Hematopoietic multipotent progenitor cell treated with erythropoietin and hydrocortisone succinate and interleukin-3 and kit ligand, for 8 days (in vitro differentiated cells): Measurements from ENCODE around the gene ADAMTS14.
"Not testable (repeated sequence)": the region's sequence is repeated elsewhere in the genome, so short reads cannot be mapped to it uniquely, and the experiment has no call there.

Experiments used
- DNase-seq: peaks from one replicate; pipeline ENCODE4 v3.0.0-alpha.2; 2015

ADAMTS14 gene

DNA sequence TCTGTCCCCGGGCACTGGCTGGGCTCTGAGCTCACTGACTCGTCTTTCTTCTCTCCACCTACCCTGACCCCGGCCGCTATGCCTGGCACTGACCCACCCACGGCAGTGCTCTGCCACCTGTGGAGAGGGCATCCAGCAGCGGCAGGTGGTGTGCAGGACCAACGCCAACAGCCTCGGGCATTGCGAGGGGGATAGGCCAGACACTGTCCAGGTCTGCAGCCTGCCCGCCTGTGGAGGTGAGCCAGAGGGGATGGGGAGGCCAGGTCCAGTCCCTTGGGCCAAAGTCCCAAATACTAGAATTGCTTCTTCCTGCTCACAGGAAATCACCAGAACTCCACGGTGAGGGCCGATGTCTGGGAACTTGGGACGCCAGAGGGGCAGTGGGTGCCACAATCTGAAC is 85.5 kb downstream of the ADAMTS14 start:
- DNase-seq, result no peak

DNA sequence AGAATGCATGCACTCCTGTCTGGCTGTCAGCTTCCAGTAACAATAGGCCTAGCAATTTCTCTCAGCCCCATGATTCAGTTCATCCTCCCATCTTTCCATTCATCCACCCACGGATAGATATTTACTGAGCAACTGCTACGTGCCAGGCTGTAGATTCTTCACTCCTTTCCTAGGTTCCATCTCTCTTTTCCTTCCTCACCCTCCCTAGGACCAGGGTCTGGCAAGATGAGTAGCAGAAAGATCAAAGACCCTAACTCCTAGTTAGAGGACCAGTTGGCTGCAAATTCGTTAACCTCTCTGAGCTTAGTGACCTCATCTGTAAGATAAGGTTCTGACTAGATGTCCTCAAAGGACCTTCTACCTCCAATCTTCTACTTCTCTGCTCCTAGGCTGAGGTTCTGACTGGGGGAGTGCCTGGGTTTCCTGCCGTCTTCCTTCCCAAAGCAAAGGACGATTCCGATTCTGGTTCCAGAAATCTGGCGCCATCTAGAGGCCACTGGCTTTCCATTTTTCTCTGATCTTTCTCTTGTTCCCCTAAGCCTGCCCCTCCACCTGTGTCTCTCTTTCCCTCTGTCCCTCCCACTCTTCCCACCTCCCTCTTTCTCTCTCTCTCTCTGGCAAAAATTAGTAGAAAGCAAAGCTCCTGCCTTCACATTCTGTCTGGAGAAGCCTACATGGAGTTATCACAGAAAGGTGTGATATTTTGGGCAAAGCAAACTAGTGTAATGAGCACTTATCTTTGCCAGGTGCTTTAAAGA is 86.6 kb downstream of the ADAMTS14 start:
- peak; percentile 72 for DNase-seq

DNA sequence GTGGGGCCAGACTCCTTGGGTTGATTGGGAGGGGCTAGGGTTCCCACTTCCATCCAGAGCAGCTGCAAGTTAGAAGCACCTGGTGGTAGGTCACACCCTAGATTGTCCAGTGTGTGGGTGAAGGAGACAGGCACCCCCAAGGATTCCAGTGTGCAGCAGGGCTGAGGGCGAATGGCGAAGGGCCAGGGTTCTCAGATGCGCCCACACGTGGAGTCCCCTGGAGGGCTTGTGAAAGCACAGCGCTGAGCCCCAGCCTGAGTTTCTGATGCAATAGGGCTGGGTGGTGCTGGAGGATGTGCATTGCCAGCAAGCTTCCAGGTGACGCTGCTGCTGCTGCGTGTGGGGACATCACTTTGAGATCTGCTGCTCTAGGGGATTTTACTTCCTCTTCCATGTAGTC is 87.5 kb downstream of the ADAMTS14 start:
- DNase-seq, result no peak

DNA sequence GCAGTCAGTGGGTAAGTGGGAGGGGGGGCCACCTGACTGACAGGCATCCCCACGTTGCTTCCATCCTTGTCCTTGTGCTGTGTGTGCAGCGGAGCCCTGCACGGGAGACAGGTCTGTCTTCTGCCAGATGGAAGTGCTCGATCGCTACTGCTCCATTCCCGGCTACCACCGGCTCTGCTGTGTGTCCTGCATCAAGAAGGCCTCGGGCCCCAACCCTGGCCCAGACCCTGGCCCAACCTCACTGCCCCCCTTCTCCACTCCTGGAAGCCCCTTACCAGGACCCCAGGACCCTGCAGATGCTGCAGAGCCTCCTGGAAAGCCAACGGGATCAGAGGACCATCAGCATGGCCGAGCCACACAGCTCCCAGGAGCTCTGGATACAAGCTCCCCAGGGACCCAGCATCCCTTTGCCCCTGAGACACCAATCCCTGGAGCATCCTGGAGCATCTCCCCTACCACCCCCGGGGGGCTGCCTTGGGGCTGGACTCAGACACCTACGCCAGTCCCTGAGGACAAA is 88.0 kb downstream of the ADAMTS14 start:
- DNase-seq, result no peak

DNA sequence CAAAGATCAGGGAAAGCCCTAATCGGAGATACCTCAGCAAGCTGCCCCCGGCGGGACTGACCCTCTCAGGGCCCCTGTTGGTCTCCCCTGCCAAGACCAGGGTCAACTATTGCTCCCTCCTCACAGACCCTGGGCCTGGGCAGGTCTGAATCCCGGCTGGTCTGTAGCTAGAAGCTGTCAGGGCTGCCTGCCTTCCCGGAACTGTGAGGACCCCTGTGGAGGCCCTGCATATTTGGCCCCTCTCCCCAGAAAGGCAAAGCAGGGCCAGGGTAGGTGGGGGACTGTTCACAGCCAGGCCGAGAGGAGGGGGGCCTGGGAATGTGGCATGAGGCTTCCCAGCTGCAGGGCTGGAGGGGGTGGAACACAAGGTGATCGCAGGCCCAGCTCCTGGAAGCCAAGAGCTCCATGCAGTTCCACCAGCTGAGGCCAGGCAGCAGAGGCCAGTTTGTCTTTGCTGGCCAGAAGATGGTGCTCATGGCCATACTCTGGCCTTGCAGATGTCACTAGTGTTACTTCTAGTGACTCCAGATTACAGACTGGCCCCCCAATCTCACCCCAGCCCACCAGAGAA is 88.8 kb downstream of the ADAMTS14 start:
- no peak for DNase-seq

DNA sequence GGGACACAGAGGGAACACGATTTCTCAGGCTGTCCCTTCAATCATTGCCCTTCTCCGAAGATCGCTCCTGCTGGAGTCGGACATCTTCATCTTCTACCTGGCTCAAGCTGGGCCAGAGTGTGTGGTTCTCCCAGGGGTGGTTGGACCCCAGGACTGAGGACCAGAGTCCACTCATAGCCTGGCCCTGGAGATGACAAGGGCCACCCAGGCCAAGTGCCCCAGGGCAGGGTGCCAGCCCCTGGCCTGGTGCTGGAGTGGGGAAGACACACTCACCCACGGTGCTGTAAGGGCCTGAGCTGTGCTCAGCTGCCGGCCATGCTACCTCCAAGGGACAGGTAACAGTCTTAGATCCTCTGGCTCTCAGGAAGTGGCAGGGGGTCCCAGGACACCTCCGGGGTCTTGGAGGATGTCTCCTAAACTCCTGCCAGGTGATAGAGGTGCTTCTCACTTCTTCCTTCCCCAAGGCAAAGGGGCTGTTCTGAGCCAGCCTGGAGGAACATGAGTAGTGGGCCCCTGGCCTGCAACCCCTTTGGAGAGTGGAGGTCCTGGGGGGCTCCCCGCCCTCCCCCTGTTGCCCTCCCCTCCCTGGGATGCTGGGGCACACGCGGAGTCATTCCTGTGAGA is 89.5 kb downstream of the ADAMTS14 start:
- no peak for DNase-seq

DNA sequence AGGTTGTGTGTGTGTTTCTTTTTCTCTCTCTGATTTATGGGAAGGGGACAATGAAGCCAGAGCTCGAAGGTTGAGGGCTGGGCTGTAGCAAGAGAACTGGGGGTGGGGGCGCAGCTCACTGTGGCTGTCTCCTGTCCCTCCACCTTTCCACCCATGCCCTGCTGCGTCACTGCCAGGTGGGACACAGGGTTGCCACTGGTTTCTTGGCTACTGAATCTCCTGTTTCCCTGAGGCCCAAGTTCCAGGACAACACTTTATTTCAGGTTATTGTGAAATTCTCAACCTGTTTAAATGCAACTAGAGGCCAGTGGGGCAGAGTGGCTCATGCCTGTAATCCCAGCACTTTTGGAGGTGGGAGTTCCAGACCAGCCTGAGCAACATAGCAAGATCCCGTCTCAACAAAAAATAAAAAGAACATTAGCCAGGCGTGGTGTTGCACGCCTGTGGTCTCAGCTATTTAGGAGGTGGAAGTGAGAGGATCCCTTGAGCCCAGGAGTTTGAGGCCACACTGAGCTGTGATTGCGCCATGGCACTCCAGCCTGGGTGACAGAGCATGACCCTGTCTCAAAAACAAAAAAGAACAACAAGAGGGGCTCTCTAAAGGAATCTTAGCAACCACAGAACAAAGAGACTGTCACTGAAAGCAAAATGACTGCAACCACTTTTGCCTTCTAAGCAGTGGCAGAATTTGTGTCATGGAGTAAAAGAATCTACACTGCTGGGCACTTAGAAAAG is 90.3 kb downstream of the ADAMTS14 start:
- no peak for DNase-seq

DNA sequence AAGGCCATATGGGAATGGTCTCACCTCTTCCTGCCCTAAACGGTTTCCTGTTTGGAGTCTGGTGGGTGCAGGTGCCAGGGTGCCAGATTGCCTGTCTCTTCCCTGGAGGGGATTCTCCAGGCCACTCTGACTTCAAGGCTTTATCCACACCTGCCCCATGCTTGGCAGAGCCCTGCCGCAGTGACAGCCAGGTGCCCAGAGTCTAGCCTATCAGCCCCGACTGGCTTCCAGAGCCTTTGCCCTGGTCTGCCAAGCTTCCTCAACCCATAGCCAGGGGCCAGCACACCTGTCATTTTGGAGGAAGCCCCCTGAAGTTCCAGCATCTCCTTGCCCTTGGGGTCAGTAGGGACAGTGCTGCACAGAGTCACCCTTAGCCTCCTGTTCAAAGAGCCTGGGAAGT is 91.3 kb downstream of the ADAMTS14 start:
- DNase-seq, result no peak

DNA sequence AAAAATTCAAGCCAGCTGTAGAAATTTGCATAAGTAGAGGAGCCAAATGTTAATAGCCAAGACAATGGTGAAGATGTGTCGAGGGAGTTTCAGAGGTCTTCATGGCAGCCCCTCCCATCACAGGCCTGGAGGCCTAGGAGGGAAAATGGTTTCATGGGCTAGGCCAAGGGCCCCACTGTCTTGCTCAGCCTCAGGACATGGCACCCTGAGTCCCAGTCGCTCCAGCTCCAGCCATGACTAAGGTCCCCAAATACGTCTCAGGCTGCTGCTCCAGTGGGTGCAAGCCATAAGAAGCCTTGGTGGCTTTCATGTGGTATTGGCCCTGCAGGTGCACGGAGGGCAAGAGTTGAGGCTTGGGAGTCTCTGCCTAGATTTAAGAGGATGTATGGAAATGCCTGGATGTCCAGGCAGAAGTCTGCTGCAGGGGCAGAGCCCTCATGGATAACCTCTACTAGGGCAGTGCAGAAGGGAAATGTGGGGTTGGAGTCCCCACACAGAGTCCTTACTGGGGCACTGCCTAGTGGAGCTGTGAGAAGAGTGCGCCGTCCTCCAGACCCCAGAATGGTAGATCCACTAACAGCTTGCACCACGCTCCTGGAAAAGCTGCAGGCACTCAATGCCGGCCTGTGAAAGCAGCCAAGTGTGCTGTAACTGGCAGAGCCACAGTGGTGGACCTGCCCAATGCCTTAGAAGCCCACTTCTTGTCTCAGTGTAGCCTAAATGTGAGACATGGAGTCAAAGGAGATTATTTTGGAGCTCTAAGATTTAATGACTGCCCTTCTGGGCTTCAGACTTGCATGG is 93.7 kb downstream of the ADAMTS14 start:
- DNase-seq, result no peak

DNA sequence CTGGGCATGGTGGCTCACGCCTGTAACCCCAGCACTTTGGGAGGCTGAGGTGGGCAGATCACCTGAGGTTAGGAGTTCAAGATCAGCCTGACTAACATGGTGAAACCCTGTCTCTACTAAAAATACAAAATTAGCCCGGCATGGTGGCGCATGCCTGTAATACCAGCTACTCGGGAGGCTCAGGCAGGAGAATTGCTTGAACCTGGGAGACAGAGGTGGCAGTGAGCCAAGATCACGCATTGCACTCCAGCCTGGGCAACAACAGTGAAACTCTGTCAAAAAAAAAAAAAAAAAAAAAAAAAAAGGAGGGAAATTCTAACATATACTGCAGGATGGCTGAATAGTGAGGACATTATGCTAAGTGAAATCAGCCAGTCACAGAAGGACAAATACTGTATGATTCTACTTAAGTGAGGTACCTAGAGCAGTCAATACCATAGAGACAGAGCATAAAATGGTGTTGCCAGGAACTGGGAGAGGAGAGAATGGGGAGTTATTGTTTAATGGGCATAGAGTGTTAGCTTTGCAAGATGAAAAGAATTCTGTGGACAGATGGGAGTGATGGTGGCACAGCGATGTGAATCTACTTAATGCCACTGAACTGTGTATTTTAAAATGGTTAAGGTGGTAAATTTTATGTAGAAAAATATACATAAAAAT is 95.8 kb downstream of the ADAMTS14 start:
- DNase-seq, result not testable (repeated sequence)

DNA sequence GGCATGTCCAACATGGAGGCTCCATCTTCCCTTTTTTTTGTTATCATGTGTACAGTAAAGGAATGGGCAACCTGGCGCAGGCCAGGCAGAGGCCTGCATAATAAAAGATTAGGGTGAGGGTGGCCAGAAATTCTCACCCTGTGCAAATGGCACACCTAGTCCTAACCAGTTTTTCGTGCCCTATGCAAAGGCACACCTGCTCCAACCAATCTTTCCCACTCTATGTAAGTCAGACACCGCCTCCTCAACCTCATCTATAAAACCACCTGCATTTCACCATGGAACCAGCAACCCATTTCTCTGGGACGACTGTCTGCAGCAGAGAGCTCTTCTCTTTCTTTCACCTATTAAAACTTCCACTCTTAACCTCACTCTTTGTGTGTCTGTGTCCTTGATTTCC is 96.8 kb downstream of the ADAMTS14 start:
- DNase-seq, result no peak

DNA sequence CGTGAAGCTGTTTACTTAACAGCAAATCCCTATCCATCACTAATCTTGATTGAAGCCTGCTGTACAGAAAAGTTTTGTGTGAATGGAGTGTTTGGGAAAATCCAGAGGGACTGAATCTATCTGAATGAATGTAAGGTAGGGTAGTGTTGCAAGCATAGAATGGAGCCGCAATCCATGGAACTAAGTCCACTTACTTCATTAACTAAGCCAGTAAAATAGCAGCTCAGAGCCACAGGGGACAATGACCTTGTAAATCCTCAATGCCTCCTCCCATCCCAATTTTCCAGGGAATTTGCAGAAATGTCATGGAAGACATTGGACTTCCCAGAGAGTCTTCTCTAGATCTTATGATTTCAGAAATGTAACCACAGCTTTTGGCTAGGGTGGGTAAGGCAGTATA is 97.7 kb downstream of the ADAMTS14 start:
- DNase-seq, result no peak

DNA sequence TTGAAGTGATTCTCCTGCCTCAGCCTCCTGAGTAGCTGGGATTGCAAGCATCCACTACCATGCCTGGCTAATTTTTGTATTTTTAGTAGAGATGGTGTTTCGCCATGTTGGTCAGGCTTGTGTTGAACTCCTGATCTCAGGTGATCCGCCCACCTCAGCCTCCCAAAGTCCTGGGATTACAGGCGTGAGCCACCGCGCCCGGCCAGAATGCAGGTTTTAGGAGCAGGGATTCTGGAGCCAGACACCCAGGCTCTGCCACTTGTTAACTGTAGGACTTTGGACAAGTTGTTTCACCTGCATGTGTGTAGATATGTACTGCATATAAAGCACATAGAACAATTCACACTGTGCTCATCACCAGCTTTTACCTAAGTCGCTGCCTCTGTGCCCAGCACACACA is 98.2 kb downstream of the ADAMTS14 start:
- DNase-seq, result not testable (repeated sequence)

DNA sequence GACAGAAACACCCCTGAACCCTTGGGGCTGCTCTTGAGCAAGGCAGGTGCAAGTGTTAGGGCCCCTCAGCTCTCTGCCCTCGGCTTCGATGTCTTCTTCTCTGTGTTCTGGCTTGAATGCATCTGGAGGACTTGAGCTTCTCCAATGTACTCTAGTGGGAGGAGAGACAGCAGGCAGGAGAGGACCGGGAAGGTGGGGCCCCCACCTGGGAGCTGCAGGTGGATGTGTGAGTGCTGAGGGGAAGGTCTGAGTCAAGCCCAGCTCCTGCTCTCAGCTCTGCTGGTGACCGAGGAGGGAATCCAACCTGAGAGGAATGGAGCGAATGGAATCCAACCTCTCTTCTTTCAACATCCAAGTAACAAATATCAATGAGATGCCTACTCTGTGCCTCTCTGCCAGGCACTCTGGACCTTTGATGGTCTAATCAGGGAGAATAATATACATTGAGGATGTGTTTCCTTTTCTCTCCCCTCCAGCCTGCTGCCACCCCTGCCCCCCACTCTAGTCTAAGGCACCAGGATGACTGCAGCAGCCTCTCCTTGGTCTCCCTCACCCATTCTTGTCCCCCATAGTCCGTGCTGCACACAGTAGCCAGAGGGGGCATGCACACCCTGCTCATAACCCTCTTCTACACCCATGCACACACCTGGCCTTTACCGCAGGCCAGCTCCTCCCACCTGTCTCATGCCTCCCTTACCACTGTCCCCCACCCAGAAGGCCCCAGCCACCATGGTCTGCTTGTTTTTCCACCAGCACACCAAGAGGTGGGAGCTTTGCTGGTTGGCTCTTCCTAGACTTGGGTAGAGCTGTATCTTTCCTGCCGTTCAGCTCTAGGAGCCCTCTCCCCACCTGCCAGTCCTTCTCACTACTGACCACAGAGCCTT is 99.2 kb downstream of the ADAMTS14 start:
- no peak for DNase-seq

DNA sequence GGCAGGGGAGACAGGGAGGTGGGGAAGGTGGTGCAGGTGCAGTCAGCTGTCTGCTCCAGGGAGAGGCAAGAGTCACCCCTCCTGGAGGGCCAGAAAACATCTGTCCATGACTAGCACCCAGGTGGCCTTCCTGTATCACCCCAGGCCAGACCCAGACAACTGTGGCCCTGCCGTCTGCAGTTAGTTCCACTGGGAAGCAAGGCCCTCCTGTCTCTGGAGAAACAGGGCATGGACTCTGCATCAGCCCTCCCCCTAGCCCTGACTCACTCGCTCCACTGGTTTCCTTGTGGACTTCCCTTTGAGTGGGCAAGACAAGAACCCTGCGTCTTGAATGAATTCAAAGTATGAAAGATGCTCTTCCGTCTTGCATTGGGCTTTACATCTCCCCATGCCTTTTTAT is 100.3 kb downstream of the ADAMTS14 start:
- DNase-seq, result no peak

DNA sequence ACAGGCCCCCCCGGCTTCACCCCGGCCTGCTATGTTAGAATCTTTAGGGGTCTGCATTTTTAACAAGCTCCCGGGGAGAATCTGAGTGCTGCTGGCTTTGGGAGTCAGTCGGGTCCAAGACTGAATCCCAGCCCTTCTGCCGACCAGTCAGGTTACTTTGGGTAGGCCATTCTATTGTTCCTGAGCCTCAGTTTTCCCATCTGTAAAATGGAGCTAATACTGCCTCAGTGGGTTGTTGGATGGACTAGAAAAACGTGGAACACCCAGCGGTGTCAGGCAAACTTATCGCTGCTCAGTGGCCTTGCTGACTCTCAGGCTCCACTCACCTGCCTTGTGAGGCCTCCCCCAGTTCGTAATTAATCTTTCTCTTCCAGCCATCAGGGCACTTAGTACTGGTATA is 101.2 kb downstream of the ADAMTS14 start:
- DNase-seq, result no peak

DNA sequence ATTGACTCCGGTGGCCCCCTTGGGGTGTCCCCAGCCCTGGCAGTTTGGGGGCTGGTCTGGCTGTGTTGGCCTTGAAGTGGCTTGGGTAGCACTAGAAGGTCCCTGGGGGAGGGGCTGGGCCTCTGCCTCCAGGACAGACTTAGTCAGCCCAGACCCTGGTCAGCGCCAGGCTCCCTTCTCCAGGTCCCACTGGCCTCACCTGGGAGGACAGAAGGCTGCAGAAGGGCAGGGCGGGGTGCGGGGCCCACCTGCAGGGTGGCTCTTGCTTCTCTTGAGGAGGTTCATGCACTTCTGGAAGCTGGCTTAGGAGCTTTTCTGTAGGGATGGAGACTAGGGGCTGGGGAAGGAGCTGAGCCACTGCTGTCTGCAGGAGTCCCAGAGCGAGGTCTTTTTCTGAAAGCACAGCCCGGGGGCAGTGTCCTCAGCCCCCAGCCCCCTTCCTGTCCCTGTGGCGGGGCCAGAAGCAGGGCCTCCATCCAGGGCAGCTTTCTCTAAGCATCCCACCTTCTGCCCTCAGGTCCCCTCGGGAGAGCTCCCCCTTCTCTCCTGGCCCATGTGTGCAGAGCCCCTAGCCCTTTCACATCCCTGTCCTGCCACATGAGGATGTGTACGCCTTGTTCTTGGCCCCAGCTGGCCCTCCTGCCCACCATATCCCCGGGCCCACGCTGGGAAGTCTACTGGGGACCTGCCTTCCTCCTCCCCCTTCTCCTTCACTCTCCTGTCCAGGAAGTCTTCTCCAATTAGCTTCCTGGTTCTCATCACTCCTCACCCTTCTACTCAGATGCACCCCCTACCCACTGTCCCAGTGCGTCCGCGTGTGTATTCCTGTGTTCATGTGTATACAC is 101.9 kb downstream of the ADAMTS14 start:
- no peak for DNase-seq

DNA sequence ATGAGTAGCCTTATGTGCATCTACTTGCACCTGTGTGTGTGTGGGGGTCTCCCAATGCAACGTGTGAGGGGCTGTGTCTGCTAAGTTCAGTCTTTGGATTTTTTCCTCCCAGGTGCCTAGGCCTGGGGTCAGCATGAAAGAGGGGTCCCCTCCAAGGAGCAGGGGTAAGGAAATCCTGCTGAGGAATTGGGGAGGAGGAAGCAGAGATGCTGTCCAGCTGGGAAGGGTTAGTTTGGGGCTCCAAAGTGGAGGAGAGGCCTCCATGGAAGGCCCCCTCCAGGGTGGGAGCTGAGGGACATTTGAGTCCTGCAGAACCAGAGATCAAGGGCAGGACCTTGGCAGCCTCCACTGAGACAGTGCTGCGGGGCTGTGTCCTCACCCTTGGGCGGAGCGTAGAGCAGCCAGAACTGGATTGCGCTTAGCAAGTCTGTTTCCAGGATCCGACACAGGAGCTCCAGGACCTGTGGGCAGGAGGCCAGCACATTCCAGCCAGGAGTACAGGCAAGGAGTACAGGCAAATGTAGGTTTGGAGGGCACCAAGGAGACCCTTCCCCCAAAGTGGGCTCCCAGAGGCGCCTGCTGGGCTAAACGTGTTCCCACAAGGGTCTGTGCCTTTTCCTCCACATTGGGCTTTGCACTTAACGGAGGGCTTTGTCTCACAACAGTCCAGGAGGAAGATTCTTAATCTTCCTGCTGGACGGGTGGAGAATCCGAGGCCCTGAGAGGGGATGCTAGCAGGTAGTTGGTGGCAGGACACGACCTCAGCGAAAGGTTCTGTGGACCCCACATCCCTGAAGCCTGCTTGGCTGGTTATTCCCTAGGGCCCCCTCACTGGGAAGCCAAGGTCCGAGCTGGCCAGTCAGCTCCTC is 102.7 kb downstream of the ADAMTS14 start:
- DNase-seq, result no peak
